HepG2 (cell line): Measurements from ENCODE around the gene KLHDC4.

ENCODE experiments used
- DNMT1 ChIP-seq: sonication (generic); formaldehyde crosslinking; IDR thresholded peaks from 2 replicates; pipeline ENCODE4 v1.5.1; 2020; ENCODE audit warnings: mild to moderate bottlenecking, missing genetic modification reagents
- EP300 ChIP-seq, 3 experiments: sonication (generic) in 1 of 3; formaldehyde crosslinking in 1 of 3; IDR thresholded peaks; 2 replicates each; pipeline versions ENCODE4 v1.5.1 to v1.6.1; 2011 to 2020; ENCODE audit warnings: low read depth in 2 of 3, low read length in 2 of 3, borderline replicate concordance in 1 of 3, improper control_type of control experiment in 1 of 3, mild to moderate bottlenecking in 1 of 3, missing genetic modification reagents in 1 of 3, moderate library complexity in 1 of 3
- MLLT10 ChIP-seq: sonication (generic); formaldehyde crosslinking; IDR thresholded peaks from 2 replicates; pipeline ENCODE4 v1.4.0; 2020; ENCODE audit warnings: missing genetic modification reagents
- NR2F6 ChIP-seq, 2 experiments: IDR thresholded peaks; 2 replicates each; pipeline ENCODE4 v1.6.1; 2016; ENCODE audit warnings: antibody characterized with exemption in 1 of 2, mild to moderate bottlenecking in 1 of 2
- PLRG1 ChIP-seq: fragments of 450-650 bp; conservative IDR thresholded peaks from 2 replicates; pipeline ENCODE4 v1.6.1; 2016
- POLR2G ChIP-seq: fragments of 200-400 bp; formaldehyde crosslinking; IDR thresholded peaks from 2 replicates; pipeline ENCODE4 v1.6.1; 2018; ENCODE audit warnings: mild to moderate bottlenecking, low read depth, low read length, moderate library complexity

DNA sequence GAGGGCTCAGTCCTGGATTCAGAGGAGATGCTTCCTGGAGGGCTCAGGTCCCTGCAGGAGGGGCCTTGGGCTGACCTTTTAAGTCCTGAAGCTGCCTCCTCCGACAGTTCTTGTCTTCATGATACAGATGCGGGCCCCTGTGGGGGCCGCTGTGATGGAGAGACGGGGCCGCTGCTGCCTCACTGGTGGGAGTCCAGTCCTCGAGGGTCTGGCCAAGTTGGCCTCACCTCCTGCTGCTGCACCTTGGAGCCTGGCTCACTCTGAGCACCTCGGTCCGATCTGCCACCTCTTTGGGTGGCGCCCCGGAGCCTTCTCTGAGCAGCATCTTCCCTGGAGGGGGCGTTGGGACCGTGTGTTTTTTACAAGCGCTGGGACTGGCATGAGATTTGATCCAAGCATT lies 79.1 kb downstream of the KLHDC4 start:
- TF ChIP-seq DNMT1 (CRISPR knock-in tag) (no peak), NR2F6 (IDR thresholded peaks at IDR 0.05) (no peak), NR2F6 (CRISPR knock-in tag; IDR thresholded peaks at IDR 0.05) (no peak), PLRG1 (no peak), EP300 (IDR thresholded peaks at IDR 0.05; ENCODE audit: low read depth in 2 of 2, low read length in 2 of 2) (no peak), EP300 (CRISPR knock-in tag; IDR thresholded peaks at IDR 0.05; ENCODE audit: borderline replicate concordance) (no peak), POLR2G (no peak), MLLT10 (CRISPR knock-in tag) (no peak)
